GM12878 (cell line): ENCODE data around the gene ZER1. TPM values are rescaled to one million over a fixed set of nuclear protein-coding genes. Genes with fewer than 3 reads are reported as not detected.

Experiments
- ATAC-seq: fragments of 200-7000 bp; cut with Tn5 transposase; 3 replicates; pipeline ENCODE4 v1.9.1; 2020; ENCODE audit warnings: mild to moderate bottlenecking, moderate library complexity
- BruUV-seq: library from RNA; stranded (reverse); fragments of 400-500 nt; replicated peaks from 2 replicates; lab custom pipeline; 2021; lab: Mats Ljungman, UMichigan
- CTCF ChIA-PET: fragments of 300-600 bp; sonication (Branson Sonifier 250); formaldehyde crosslinking; extraction: SDS; loops from one replicate; lab custom pipeline; 2021; ENCODE audit warnings: inconsistent platforms; lab: Yijun Ruan, JAX
- POLR2A ChIA-PET: fragments of 350-600 bp; formaldehyde crosslinking; extraction: SDS; loops from one replicate; lab custom pipeline; 2021; ENCODE audit warnings: inconsistent platforms; lab: Charles Lee
- RAD21 ChIA-PET: fragments of 300-600 bp; sonication (Branson Sonifier 250); formaldehyde crosslinking; loops from one replicate; lab custom pipeline; 2023; ENCODE audit warnings: antibody characterized with exemption; ENCODE audit not compliant: unreplicated experiment; lab: Charles Lee
- SMC1A ChIA-PET: fragments of 300-600 bp; sonication (Branson Sonifier 250); formaldehyde crosslinking; loops from one replicate; lab custom pipeline; 2023; ENCODE audit not compliant: unreplicated experiment, uncharacterized antibody; lab: Charles Lee
- DNase-seq: peaks from one replicate; pipeline ENCODE4 v3.0.0-alpha.2; 2011; ENCODE audit warnings: low read depth, low spot score
- FAIRE-seq: peaks from 3 replicates; lab custom pipeline; 2011; peaks lifted over from hg19 to GRCh38; lab: Jason Lieb, UNC
- H2AFZ ChIP-seq: 2 replicates; pipeline ENCODE4 v1.6.0; 2011; ENCODE audit warnings: low read depth, low read length, control low read depth; ENCODE audit not compliant: control insufficient read depth
- H3K27ac ChIP-seq: 2 replicates; pipeline ENCODE4 v1.5.1; 2011; ENCODE audit warnings: control low read depth; ENCODE audit not compliant: control insufficient read depth, insufficient read depth
- H3K27me3 ChIP-seq, 2 experiments: replicated peaks in 1 of 2; 2 replicates each; pipeline versions ENCODE4 v1.6.0 to v1.6.1; 2011; ENCODE audit warnings: low read length in 1 of 2; ENCODE audit not compliant: control insufficient read depth in 2 of 2, insufficient read depth in 2 of 2
- H3K36me3 ChIP-seq, 2 experiments: 2 replicates each; pipeline ENCODE4 v1.5.1; 2011; ENCODE audit warnings: low read length in 1 of 2; ENCODE audit not compliant: control insufficient read depth in 2 of 2, insufficient read depth in 2 of 2
- H3K4me1 ChIP-seq: 2 replicates; pipeline ENCODE4 v1.6.1; 2011; ENCODE audit warnings: mild to moderate bottlenecking, low read length, moderate library complexity, mixed read lengths; ENCODE audit not compliant: control insufficient read depth, insufficient read depth
- H3K4me2 ChIP-seq: 2 replicates; pipeline ENCODE4 v1.6.0; 2011; ENCODE audit warnings: control low read depth; ENCODE audit not compliant: control insufficient read depth, insufficient read depth
- H3K4me3 ChIP-seq: fragments of 200-600 bp; sonication (generic); 2 replicates; pipeline ENCODE4 v1.5.1; 2016
- H3K79me2 ChIP-seq: 2 replicates; pipeline ENCODE4 v1.6.0; 2011; ENCODE audit warnings: low read length; ENCODE audit not compliant: control insufficient read depth, insufficient read depth
- H3K9ac ChIP-seq: 2 replicates; pipeline ENCODE4 v1.8.0; 2011; ENCODE audit warnings: low read length, control low read depth, mixed read lengths; ENCODE audit not compliant: control insufficient read depth, insufficient read depth
- H3K9me3 ChIP-seq: replicated peaks from 3 replicates; pipeline ENCODE4 v1.5.1; 2011; ENCODE audit warnings: mild to moderate bottlenecking, low read length; ENCODE audit not compliant: control insufficient read depth, insufficient read depth
- H4K20me1 ChIP-seq: 2 replicates; pipeline ENCODE4 v1.6.0; 2011; ENCODE audit not compliant: control insufficient read depth, insufficient read depth
- CREM ChIP-seq: IDR thresholded peaks from 2 replicates; pipeline ENCODE4 v1.6.1; 2014; ENCODE audit warnings: antibody characterized with exemption, low read depth
- FOXK2 ChIP-seq: fragments of 450-650 bp; IDR thresholded peaks from 2 replicates; pipeline ENCODE4 v1.6.1; 2017; ENCODE audit warnings: mild to moderate bottlenecking, moderate library complexity
- FOXM1 ChIP-seq: IDR thresholded peaks from 2 replicates; pipeline ENCODE4 v1.6.1; 2012; ENCODE audit warnings: low read depth, mild to moderate bottlenecking, inconsistent platforms, low read length, moderate library complexity
- HDAC6 ChIP-seq: fragments of 200-600 bp; sonication (generic); IDR thresholded peaks from one replicate; pipeline ENCODE4 v1.8.0; 2017; ENCODE audit warnings: antibody characterized with exemption; ENCODE audit not compliant: unreplicated experiment
- NFYB ChIP-seq: IDR thresholded peaks from 2 replicates; pipeline ENCODE4 v1.6.1; 2011; ENCODE audit warnings: low read depth, mild to moderate bottlenecking, low read length, improper control_type of control experiment, moderate library complexity; ENCODE audit not compliant: insufficient read depth
- POLR2AphosphoS2 ChIP-seq: IDR thresholded peaks from 2 replicates; pipeline ENCODE4 v1.6.1; 2011; ENCODE audit warnings: low read depth, mild to moderate bottlenecking, low read length, improper control_type of control experiment, moderate library complexity
- RELA ChIP-seq: fragments of 450-650 bp; IDR thresholded peaks from 2 replicates; pipeline ENCODE4 v1.8.0; 2014; ENCODE audit warnings: borderline replicate concordance; ENCODE audit not compliant: partially characterized antibody
- SP1 ChIP-seq: IDR thresholded peaks from one replicate; pipeline ENCODE4 v1.6.1; 2011; ENCODE audit warnings: low read depth, low read length
- SUPT20H ChIP-seq: IDR thresholded peaks from 2 replicates; pipeline ENCODE4 v1.6.1; 2011; ENCODE audit warnings: low read depth, mild to moderate bottlenecking, low read length, moderate library complexity, borderline replicate concordance; ENCODE audit not compliant: control insufficient read depth
- WRNIP1 ChIP-seq: IDR thresholded peaks from 2 replicates; pipeline ENCODE4 v1.6.1; 2011; ENCODE audit warnings: low read depth, low read length, improper control_type of control experiment, borderline replicate concordance
- YBX1 ChIP-seq: fragments of 450-650 bp; IDR thresholded peaks from 2 replicates; pipeline ENCODE4 v1.6.1; 2016; ENCODE audit warnings: antibody characterized with exemption
- ZZZ3 ChIP-seq: IDR thresholded peaks from 2 replicates; pipeline ENCODE4 v1.6.1; 2011; ENCODE audit warnings: low read depth; ENCODE audit not compliant: control insufficient read depth, insufficient read length
- WGBS: methylation state at CpG from one replicate; pipeline ENCODE4 v1.1.6; 2016; ENCODE audit warnings: low lambda C conversion rate; ENCODE audit not compliant: insufficient replicate concordance, insufficient coverage; ENCODE audit errors: missing lambda C conversion rate; 5-methylcytosine and 5-hydroxymethylcytosine counted together
- in situ Hi-C: fragments of 300-500 bp; cut with MboI; formaldehyde crosslinking; loops from 9 replicates; pipeline ENCODE4 v1.14.3; 2018; ENCODE audit warnings: mixed read lengths
- intact Hi-C: fragments of 100-400 bp; cut with micrococcal nuclease; formaldehyde crosslinking; loops from one replicate; pipeline ENCODE4 v1.14.2; 2022; ENCODE audit not compliant: unreplicated experiment
- polyA plus RNA-seq, 11 experiments: library from polyadenylated mRNA; depleted of rRNA in 4 of 11; unstranded in 6 of 11; stranded (reverse) in 5 of 11; fragments of >200 nt; fragmentation: Nextera tagmentation in 4 of 11; fragmentation: Illumina TruSeq in 1 of 11; extraction: Ambion mirVana in 4 of 11; extraction: Trizol in 1 of 11; gene quantifications; 1 replicate in 1 of 11; 2 replicates in 10 of 11; pipeline versions ENCODE4 v1.2.1 to v1.2.3, GENCODE V29; 2011 to 2016; ENCODE audit warnings: inconsistent platforms in 2 of 11, missing spikeins in 2 of 11, low read depth in 1 of 11
- total RNA-seq, 4 experiments: library from RNA; depleted of rRNA in 3 of 4; stranded (reverse); fragments of >200 nt in 3 of 4; fragmentation: Illumina TruSeq in 1 of 4; extraction: Trizol in 1 of 4; gene quantifications; 2 replicates each; pipeline versions ENCODE4 v1.2.1 to v1.2.3, GENCODE V29; 2013 to 2021
- TF ChIP-seq, protein P1 (sequence below): fragments of 450-650 bp; IDR thresholded peaks from 2 replicates; pipeline ENCODE4 v1.6.1; 2017; ENCODE audit warnings: borderline replicate concordance
- TF ChIP-seq, protein P2 (sequence below): fragments of 450-650 bp; IDR thresholded peaks from 2 replicates; pipeline ENCODE4 v1.6.1; 2016; ENCODE audit warnings: mild to moderate bottlenecking, moderate library complexity, borderline replicate concordance

ZER1 gene
- total and polyA plus RNA-seq, 10 of the 15 experiments (the other 5 are each of a cell fraction or from before 2014, with no cell fraction given): 0.32 to 16.9 (median 7.9) TPM

- TF ChIP-seq POLR2AphosphoS2 (peak; percentile 86; the same call in 1 of the 2 replicates), SP1 (peak; percentile 74), FOXK2 (no peak), ZZZ3 (no peak), HDAC6 (no peak), SUPT20H (no peak), NFYB (peak; percentile 78), YBX1 (no peak), WRNIP1 (no peak)
- TF ChIP-seq, protein P1, sequence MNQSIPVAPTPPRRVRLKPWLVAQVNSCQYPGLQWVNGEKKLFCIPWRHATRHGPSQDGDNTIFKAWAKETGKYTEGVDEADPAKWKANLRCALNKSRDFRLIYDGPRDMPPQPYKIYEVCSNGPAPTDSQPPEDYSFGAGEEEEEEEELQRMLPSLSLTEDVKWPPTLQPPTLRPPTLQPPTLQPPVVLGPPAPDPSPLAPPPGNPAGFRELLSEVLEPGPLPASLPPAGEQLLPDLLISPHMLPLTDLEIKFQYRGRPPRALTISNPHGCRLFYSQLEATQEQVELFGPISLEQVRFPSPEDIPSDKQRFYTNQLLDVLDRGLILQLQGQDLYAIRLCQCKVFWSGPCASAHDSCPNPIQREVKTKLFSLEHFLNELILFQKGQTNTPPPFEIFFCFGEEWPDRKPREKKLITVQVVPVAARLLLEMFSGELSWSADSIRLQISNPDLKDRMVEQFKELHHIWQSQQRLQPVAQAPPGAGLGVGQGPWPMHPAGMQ: no peak
- TF ChIP-seq, all 136 proteins: peak for 36
Observed at GRCh38 chr9:128818099-128818838, 46.5 kb upstream of the ZER1 start, which contains the start of gene ENDOG (continued).

DNA sequence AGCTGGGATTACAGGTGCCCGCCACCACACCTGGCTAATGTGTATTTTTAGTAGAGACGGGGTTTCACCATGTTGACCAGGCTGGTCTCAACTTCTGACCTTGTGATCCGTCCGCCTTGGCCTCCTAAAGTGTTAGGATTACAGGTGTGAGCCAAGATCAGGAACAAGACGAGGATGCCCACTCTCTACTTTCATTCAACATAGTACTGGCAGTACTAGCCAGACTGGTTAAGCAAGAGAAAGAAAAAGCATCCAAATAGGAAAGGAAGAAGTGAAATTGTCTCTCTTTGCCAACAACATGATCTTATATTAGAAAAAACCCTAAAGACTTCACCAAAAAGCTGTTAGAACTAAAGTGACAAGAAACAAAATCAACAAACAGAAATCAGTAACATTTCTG is 39.1 kb upstream of the ZER1 start:
- Histone ChIP-seq H3K27me3 (no peaks in the 10 kb centered on the region), H3K36me3 (peaks cover 4 to 12% of the 10 kb centered on the region in 2 experiments; a peak in 3 of 4 replicates), H3K79me2 (no peaks in the 10 kb centered on the region), H3K27ac (no peak overlapping the region), H2AFZ (no peak overlapping the region), H3K9ac (no peak overlapping the region), H3K4me3 (no peak overlapping the region), H3K4me2 (no peak overlapping the region), H3K4me1 (no peaks in the 10 kb centered on the region), H4K20me1 (no peaks in the 10 kb centered on the region), H3K9me3 (no peaks in the 10 kb centered on the region)
- WGBS: 82% methylated on average over 5 of the region's 5 CpGs
- ChIA-PET CTCF (no interaction called here), RAD21 (no interaction called here), SMC1A (interaction anchor here (0.6 kb wide), 1 partner anchor 111 kb away, joined by 3 read pairs; no protein-coding TSS in a partner anchor), POLR2A (no interaction called here)
- BruUV-seq: no TSS peak
- DNase-seq: no peak
- no peak for ATAC-seq
- intact Hi-C loops: loop anchor here (10.0 kb wide), 1 partner anchor 166 kb away; no protein-coding TSS in a partner anchor
- in situ Hi-C loops: no loop called here
- FAIRE-seq: no peak
- TF ChIP-seq, protein P2, sequence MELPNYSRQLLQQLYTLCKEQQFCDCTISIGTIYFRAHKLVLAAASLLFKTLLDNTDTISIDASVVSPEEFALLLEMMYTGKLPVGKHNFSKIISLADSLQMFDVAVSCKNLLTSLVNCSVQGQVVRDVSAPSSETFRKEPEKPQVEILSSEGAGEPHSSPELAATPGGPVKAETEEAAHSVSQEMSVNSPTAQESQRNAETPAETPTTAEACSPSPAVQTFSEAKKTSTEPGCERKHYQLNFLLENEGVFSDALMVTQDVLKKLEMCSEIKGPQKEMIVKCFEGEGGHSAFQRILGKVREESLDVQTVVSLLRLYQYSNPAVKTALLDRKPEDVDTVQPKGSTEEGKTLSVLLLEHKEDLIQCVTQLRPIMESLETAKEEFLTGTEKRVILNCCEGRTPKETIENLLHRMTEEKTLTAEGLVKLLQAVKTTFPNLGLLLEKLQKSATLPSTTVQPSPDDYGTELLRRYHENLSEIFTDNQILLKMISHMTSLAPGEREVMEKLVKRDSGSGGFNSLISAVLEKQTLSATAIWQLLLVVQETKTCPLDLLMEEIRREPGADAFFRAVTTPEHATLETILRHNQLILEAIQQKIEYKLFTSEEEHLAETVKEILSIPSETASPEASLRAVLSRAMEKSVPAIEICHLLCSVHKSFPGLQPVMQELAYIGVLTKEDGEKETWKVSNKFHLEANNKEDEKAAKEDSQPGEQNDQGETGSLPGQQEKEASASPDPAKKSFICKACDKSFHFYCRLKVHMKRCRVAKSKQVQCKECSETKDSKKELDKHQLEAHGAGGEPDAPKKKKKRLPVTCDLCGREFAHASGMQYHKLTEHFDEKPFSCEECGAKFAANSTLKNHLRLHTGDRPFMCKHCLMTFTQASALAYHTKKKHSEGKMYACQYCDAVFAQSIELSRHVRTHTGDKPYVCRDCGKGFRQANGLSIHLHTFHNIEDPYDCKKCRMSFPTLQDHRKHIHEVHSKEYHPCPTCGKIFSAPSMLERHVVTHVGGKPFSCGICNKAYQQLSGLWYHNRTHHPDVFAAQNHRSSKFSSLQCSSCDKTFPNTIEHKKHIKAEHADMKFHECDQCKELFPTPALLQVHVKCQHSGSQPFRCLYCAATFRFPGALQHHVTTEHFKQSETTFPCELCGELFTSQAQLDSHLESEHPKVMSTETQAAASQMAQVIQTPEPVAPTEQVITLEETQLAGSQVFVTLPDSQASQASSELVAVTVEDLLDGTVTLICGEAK: no peak
- TF ChIP-seq YBX1 (no peak), RELA (no peak), FOXM1 (no peak), CREM (no peak)
- TF ChIP-seq, protein P1: no peak
